A673 (cell line): Measurements from ENCODE around the gene LAX1. TPM values are rescaled to one million over a fixed set of nuclear protein-coding genes. Genes with fewer than 3 reads are reported as not detected.

Experiments
- BruUV-seq: library from RNA; stranded (reverse); fragments of 400-500 nt; replicated peaks from 2 replicates; lab custom pipeline; 2021; lab: Mats Ljungman, UMichigan
- CTCF ChIA-PET: fragments of 300-600 bp; sonication (Branson Sonifier 250); formaldehyde crosslinking; loops from one replicate; lab custom pipeline; 2022; ENCODE audit warnings: antibody characterized with exemption; lab: Charles Lee
- POLR2A ChIA-PET: fragments of 300-600 bp; sonication (Branson Sonifier 250); formaldehyde crosslinking; loops from one replicate; lab custom pipeline; 2022; ENCODE audit warnings: antibody characterized with exemption; ENCODE audit not compliant: low non-redundant PET; lab: Charles Lee
- DNase-seq: peaks from one replicate; pipeline ENCODE4 v3.0.0-alpha.2; 2015; ENCODE audit warnings: low spot score
- H3K27ac ChIP-seq: fragments of 200-600 bp; sonication (generic); 2 replicates; pipeline ENCODE4 v1.5.1; 2016; ENCODE audit warnings: mixed run types, low read depth, mild to moderate bottlenecking, mixed read lengths, antibody characterized with exemption, low read length; ENCODE audit not compliant: poor library complexity, severe bottlenecking
- H3K27me3 ChIP-seq: fragments of 200-600 bp; sonication (generic); replicated peaks from 2 replicates; pipeline ENCODE4 v1.6.1; 2017; ENCODE audit warnings: mixed run types, low read depth, mild to moderate bottlenecking, mixed read lengths, antibody characterized with exemption, low read length; ENCODE audit not compliant: insufficient read depth, poor library complexity
- H3K36me3 ChIP-seq: fragments of 200-600 bp; sonication (generic); 2 replicates; pipeline ENCODE4 v1.6.1; 2016; ENCODE audit warnings: mixed run types, mild to moderate bottlenecking, mixed read lengths, antibody characterized with exemption, low read length; ENCODE audit not compliant: insufficient read depth, poor library complexity, severe bottlenecking
- H3K4me1 ChIP-seq: fragments of 200-600 bp; sonication (generic); 2 replicates; pipeline ENCODE4 v1.6.1; 2017; ENCODE audit warnings: mixed run types, mild to moderate bottlenecking, mixed read lengths, antibody characterized with exemption, low read length; ENCODE audit not compliant: insufficient read depth, poor library complexity, severe bottlenecking
- H3K4me3 ChIP-seq: fragments of 200-600 bp; sonication (generic); 2 replicates; pipeline ENCODE4 v1.5.1; 2016; ENCODE audit warnings: low read depth, mixed run types, mild to moderate bottlenecking, mixed read lengths, low read length; ENCODE audit not compliant: poor library complexity, severe bottlenecking
- H3K9me3 ChIP-seq: fragments of 200-600 bp; sonication (generic); 2 replicates; pipeline ENCODE4 v1.6.1; 2016; ENCODE audit warnings: mixed run types, low read depth, mild to moderate bottlenecking, mixed read lengths, antibody characterized with exemption, low read length; ENCODE audit not compliant: poor library complexity, severe bottlenecking
- CTCF ChIP-seq: fragments of 300-800, 200-600 bp; sonication (generic); conservative IDR thresholded peaks from 2 replicates; pipeline ENCODE4 v1.5.1; 2017; ENCODE audit warnings: low read depth, mild to moderate bottlenecking, antibody characterized with exemption, low read length, moderate library complexity, mixed read lengths
- EZH2 ChIP-seq: fragments of 200-600 bp; sonication (generic); IDR thresholded peaks from 2 replicates; pipeline ENCODE4 v1.6.1; 2017; ENCODE audit warnings: borderline replicate concordance, low read depth, mild to moderate bottlenecking, mixed read lengths, antibody characterized with exemption, low read length; ENCODE audit not compliant: poor library complexity, severe bottlenecking
- intact Hi-C: fragments of 100-400 bp; cut with micrococcal nuclease; formaldehyde crosslinking; loops from one replicate; pipeline ENCODE4 v1.10.0; 2022; ENCODE audit not compliant: unreplicated experiment
- total RNA-seq: library from RNA; stranded (reverse); gene quantifications from 2 replicates; pipeline ENCODE4 v1.2.3, GENCODE V29; 2021

The LAX1 gene
- total RNA-seq, 1 experiment from 2014 or later, result 0.43 TPM

- TF ChIP-seq EZH2, result no peak
- TF ChIP-seq CTCF, result no peak
- H3K36me3 ChIP-seq, result peaks cover 43% of the 10 kb centered on the region
- peaks cover 25% of the 10 kb centered on the region for H3K4me1 ChIP-seq
- intact Hi-C loops, result no loop called here
- POLR2A ChIA-PET, result no interaction called here
- DNase-seq, result no peak
- no peaks in the 10 kb centered on the region for H3K27me3 ChIP-seq
- no peak overlapping the region for H3K4me3 ChIP-seq
- BruUV-seq, result no TSS peak
- CTCF ChIA-PET, result no interaction called here
- H3K9me3 ChIP-seq, result no peaks in the 10 kb centered on the region
- H3K27ac ChIP-seq, result no peak overlapping the region
Observed at GRCh38 chr1:203805689-203806088, 40.7 kb downstream of the LAX1 start.

- no peaks in the 10 kb centered on the region for H3K27me3 ChIP-seq
- intact Hi-C loops, result no loop called here
- no peak for DNase-seq
- no peaks in the 10 kb centered on the region for H3K9me3 ChIP-seq
- no peak for TF ChIP-seq EZH2
- CTCF ChIA-PET, result no interaction called here
- H3K36me3 ChIP-seq, result peaks cover 47% of the 10 kb centered on the region
- POLR2A ChIA-PET, result interaction anchor here (0.6 kb wide), 1 partner anchor 51 kb away, joined by 3 read pairs; no protein-coding TSS in a partner anchor
- peaks cover 11% of the 10 kb centered on the region for H3K4me1 ChIP-seq
- H3K4me3 ChIP-seq, result no peak overlapping the region
- BruUV-seq, result no TSS peak
- no peak overlapping the region for H3K27ac ChIP-seq
Observed at GRCh38 chr1:203807196-203807595, 42.2 kb downstream of the LAX1 start.

- Histone ChIP-seq H3K36me3 (peaks cover 54% of the 10 kb centered on the region), H3K27ac (no peak overlapping the region), H3K27me3 (no peaks in the 10 kb centered on the region), H3K4me3 (no peak overlapping the region), H3K4me1 (no peaks in the 10 kb centered on the region), H3K9me3 (no peaks in the 10 kb centered on the region)
- CTCF ChIA-PET, result no interaction called here
- intact Hi-C loops, result no loop called here
- POLR2A ChIA-PET, result no interaction called here
- TF ChIP-seq CTCF (no peak), EZH2 (no peak)
- BruUV-seq, result no TSS peak
- DNase-seq, result no peak
Observed at GRCh38 chr1:203813581-203814341, 48.8 kb downstream of the LAX1 start.
